ENCODE data around the gene DNAH17.

GRCh38 chr17:78423961-78424675 is 153.1 kb downstream of the DNAH17 start:
- TF ChIP-seq, protein P1, sequence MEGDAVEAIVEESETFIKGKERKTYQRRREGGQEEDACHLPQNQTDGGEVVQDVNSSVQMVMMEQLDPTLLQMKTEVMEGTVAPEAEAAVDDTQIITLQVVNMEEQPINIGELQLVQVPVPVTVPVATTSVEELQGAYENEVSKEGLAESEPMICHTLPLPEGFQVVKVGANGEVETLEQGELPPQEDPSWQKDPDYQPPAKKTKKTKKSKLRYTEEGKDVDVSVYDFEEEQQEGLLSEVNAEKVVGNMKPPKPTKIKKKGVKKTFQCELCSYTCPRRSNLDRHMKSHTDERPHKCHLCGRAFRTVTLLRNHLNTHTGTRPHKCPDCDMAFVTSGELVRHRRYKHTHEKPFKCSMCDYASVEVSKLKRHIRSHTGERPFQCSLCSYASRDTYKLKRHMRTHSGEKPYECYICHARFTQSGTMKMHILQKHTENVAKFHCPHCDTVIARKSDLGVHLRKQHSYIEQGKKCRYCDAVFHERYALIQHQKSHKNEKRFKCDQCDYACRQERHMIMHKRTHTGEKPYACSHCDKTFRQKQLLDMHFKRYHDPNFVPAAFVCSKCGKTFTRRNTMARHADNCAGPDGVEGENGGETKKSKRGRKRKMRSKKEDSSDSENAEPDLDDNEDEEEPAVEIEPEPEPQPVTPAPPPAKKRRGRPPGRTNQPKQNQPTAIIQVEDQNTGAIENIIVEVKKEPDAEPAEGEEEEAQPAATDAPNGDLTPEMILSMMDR (IDR thresholded peaks at IDR 0.05): no peak
- no peak for TF ChIP-seq POLR2A (IDR thresholded peaks at IDR 0.05)
